GM21717 (cell line): ENCODE measurements around the gene KCNK18.
"Not testable (repeated sequence)": the region's sequence is repeated elsewhere in the genome, so short reads cannot be mapped to it uniquely, and the experiment has no call there.

ENCODE experiments used
- ATAC-seq: cut with Tn5 transposase; IDR thresholded peaks from one replicate; pipeline ENCODE4 v1.9.1; 2021; ENCODE audit warnings: mild to moderate bottlenecking, moderate library complexity; ENCODE audit not compliant: unreplicated experiment

KCNK18 gene

DNA sequence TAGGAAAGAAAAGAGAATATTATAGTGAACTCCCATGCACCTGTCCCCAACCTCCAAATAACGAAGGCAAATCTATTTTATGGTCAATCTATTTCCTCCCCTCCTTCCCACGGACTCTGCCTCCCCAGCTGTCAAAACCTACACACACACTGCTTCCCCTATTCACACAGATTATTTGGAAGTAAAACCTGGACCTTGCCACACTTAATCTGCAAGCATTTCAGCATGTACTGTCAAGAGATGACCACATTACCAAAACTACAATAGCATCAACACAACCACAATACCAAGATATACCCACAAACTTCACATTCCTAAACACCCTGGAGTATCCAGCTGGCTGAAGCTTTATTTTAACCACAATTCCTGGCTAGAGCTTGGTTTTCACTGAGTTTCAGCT, 27.8 kb upstream of the KCNK18 start:
- no peak for ATAC-seq

DNA sequence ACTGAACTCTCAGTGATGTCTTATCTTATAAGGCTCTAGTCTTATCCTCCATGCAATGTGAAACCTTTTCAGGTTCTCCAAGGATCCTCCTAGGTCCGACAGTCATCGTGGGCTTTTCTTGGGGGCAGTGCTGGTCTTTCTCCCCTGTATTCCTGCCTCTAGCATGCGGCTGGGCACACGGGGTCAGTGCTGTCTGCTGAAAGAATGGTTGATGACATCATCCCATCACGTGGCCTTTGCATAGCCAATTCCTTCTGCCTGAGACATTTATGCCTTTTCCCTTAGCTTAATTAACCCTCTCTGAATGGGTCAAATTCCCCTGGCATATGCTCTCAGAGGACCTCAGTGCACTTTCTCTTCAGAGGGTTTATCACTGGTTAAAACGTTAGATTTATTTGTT, 27.0 kb upstream of the KCNK18 start:
- no peak for ATAC-seq

DNA sequence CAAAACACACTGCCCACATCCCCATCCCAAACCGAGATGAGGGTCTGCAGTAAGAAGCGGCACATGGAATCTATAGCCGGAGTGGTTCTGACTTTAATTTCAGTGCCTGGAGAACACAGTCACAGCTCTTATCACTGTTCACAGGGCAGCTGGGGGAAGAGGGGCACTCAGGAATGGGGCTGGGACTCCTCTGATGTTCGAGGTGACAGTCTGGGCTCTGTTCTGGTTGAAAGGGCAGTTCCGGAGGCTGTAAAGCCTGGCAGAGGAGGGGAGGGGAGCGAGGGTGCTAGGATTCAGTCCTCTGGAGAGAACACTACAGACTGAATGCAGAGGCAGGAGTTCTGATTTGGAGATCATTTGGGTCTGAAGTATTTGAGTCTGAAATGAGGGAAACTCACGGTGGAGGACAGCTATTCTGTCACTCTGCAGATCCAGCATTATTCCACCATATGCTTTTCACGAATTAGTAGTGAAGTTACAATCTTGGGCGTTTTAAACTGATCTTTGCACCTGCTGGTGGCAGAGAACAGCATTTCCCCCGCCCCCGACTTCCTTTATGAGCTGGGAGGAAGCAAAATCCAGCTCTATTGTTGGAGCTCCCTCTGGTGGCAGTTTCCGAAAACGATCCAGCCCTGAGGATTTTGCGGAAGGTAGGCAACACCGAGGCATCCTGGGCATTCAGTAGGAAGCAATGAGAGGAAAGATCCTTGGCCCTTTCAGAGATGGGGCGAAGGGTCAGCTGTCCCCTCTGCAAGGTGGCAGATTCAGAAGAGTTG, 22.7 kb upstream of the KCNK18 start:
- ATAC-seq = peak; percentile 91

DNA sequence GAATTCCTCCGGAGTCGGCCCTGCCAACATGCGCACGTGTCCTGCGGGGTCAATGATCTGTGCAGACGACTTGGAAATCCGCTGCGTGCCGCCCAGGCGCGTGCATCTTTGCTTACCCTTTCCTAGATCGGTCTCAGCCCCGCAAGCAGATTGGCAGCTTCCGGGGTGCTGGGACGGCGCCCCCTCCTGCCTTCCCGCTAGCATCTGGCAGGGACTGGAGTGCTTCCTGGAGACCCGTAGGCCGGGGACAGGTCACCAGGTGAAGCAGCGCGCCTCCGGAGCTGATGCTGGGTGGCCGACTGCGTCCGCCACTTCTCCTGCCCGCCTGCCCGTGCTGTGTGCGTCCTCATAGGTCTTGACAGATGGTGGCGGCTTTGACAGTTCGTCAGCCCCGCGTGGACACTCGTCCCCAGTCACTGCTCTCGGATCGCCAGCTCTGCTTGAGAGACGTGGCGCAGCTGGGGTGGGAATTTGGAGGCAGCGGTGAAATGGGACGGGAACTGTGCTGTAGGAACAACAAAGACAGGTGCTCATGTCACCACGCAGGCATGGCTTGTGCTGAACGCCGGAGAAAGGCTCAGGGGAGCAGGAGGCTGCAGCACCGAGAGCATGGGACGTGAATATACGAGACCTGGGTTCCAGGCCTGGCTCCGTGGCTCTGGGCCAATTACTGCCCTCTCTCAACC, 21.9 kb upstream of the KCNK18 start:
- peak; percentile 40 for ATAC-seq

DNA sequence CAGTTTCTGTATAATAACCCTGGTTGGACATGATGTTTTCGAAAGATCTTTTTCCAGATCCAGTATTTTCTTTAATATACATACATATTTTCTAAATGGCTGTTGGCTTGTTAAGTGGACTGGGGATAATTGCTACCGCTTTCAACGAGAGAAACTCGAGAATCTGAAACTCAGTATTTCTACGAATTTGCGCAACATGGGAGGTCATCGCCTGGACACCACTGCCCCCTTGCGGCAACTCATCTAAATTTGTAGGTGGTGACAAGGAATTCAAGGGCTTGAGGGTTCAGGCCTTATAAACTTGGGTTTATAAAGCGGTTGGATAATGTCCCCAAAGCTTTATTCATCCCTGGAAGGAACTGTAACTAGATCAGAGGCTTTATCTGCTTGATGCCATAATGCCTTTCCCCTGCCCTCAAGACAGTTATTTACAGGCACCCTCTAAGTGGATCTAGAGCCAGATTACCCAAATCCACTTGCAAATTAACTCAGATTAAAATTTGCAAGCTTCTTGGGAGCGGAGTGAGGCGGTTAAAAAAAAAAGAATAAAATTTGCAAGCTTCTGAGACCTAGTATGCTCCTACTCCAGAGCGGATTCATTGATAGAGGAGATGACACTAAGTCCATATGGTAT, 21.3 kb upstream of the KCNK18 start:
- ATAC-seq = peak; percentile 51

DNA sequence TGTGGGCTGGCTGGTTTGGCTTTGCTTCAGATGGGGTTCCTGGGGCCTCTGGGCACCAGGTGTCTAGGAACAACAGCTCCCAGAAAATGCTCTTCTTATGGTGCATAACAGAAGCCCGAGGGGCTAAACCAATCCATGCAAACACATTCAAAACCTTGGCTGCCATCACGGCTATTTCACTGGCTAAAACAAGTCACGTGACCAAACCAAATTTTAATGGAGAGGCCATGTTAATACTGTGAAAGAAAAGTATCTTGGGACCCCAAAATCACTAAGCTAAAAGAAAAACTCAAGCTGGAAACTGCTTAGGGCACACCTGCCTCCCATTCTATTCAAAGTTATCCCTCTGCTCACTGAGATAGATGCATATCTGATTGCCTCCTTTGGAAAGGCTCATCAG, 19.1 kb upstream of the KCNK18 start:
- no peak for ATAC-seq

DNA sequence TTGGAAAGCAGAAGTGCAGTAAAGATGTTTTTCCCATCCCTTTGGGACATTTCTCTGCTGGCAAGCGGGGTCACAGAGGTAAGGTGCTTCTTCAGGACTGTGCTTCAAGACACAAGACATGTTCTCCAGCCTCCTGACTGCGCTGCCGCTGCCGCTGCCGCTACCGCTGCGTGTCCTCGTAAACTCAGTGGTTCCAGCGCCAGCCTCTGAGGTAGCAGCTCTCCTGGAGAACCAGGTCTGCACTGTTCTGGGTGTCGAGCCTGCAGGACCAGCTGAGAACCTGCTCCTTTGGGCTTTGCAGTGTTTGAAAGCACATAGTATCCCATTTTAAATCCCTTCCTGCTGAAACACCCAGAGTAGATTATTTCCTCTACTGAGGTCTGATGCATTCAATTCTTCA, 13.0 kb upstream of the KCNK18 start:
- no peak for ATAC-seq

DNA sequence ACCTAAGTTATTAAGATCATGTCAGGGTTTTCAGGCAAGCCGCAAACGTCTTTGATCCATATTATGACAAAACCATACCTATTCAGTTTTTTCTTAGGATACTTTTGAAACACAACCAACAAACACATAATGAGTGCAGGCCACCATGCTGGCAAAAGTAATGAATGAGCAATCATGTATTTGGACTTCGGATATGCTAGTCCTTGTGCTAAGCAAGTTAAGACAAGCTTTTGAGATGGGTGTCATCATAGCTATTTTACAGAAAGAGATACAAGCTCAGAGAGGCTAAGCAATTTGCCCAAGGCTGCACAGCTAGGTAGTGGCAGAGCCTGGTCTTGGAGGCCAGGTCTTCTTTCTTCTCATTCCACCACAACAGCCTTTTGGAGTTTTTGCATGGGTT, 12.5 kb upstream of the KCNK18 start:
- ATAC-seq = no peak

DNA sequence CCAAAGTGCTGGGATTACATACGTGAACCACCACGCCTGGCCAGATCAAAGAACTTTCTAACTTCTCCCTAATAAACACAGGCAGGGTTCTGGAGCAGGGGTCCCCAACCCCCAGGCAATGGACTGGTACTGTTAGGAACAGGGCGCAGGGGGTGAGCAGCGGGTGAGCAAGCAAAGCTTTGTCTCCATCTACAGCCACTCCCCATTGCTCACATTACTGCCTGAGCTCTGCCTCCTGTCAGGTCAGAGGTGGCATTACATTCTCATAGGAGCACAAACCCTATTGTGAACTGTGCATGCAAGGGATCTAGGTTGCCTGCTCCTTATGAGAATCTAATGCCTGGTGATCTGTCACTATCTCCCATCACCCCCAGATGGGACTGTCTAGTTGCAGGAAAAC, 11.5 kb upstream of the KCNK18 start:
- not testable (repeated sequence) for ATAC-seq

DNA sequence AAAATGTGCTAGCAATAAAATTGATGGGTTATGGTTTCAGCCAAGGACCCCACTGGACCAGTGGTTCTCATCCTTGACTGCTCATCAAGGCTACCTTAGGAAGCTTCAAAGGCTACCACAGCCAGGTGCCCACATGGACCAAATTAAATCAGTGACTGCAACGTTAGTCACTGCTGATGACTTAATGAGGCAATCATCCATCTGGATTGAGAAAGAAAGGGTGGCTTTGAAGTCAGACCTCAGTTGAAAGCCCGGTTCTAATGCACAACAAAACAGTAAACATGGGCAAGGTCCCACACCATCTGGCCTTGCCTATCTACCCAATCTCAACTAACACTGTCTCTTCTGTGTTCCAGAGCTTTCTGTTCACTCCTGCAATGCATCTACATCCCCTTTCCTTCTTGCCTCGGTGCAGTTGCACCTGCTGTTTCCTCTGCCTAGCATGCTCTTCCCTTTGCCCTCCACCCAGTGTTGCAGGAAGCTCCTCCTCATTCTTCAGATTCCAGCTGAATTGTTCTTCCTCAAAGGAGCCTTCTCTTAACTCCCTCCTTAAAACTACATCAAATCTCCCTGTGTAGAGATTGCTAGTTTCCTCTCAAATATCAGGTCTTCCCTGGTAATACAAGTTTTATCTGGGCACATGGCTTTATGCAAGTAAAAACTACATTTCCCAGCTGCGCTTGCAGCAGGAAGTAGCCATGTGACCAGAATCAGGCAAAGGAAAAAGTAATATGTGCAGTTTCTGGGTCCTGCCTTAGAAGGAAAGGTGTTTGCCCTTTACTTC, 10.3 kb upstream of the KCNK18 start:
- no peak for ATAC-seq

DNA sequence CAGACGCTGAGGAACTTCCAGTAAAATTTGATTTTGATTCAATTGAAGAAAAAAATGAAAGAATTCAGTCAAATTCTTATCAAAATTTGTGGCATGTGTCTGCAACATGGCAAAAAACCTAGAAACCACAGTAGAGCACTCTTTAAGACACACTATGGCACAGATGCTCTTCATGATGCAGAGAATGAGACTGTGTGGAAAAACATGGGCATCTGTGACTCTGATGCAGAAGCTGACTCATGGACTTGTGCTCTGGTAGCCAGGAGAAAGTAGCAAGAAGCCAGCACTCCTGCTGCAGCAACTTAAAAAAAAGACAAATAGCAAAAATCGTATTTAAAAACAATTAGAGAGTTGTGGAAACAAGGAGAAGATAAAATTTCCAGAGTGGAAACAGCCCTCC, 8.9 kb upstream of the KCNK18 start:
- ATAC-seq = no peak

DNA sequence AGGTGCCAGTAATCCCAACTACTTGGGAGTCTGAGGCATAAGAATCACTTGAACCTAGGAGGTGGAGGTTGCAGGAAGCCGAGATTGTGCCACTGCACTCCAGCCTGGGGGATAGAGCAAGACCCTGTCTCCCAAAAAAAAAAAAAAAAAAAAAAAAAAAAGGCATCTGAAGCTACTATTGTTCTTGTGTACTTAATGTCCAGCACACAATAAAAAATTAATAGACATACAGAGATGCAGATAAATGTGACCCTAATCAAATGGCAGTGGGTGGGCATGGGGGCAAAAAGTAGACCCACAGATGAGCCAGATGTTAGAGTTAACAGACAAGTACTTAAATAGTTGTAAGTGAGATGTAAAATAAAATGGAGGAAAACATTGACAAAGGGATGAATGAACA, 7.7 kb upstream of the KCNK18 start:
- ATAC-seq = no peak

DNA sequence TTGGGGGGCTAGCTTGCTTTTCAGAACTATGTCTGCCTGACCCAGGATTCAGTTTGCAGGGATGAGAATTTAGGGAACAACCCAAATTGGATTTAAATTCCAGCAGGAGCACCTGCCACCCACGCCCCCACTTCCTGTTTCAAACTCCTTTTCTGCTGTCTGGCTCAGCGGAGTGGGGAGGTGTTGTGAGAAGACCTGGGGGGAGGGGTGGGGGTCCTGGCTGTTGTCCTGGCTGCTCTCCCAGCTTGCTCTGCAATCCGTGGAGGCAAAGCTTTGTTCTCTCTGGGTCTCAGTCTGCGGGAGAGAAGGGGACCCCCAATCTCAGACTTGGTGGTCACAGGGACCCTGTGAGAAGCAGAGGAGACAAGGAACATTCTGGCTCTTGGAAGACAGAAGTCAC, 799 bp downstream of the KCNK18 start:
- ATAC-seq = no peak

DNA sequence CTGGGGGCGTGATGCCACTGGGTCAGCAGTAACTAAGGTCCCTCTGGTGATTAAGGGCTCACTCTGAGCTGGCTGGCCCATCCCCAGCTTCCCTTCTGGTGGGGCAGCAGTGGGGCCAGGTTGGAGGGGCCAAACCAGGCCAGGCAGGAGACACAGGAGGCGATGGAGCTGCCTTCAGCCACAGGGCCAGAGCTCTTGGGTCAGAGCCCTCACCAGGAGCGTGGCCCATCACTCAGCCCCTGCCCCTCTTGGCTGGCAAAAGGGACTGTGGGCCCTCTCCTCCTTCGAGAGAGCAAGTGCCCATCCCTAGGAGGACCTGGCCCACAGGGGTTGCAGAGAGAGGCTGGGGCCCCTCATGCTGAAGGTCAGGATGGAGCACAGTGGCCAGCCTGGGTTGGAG, 4.5 kb downstream of the KCNK18 start:
- ATAC-seq = no peak

DNA sequence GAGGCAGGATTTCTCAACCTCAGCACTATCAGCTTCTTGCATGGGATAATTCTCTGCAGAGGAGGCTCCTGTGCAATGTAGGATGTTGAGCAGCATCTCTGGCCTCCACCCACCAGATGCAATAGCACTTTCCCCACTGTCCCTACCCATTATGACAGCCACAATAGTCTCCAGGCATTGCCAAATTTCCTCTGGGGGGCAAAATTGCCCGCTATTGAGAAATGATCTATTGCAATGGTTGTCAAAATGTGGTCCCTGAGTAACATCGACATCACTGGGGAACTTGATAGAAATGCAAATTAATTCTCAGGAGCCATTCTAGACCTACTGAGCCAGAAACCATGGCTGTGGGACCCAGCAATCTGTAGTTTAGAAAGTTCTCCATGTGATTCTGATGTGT, 7.0 kb downstream of the KCNK18 start:
- no peak for ATAC-seq

DNA sequence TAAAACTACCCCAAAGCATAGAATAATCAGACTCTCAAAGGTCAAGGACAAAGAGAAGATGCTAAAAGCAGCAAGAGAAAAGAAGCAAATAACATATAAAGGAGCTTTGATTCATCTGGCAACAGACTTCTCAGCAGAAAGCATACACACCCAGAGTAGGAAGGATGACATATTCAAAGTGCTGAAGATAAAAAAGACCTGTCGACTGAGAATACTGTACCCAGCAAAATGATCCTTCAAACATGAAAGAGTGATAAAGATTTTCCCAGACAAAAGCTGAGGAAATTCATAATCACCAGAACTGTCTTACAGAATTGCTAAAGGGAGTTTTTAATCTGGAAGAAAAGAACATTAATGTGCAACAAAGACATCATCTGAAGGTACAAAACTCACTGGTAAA, 14.9 kb downstream of the KCNK18 start:
- no peak for ATAC-seq

DNA sequence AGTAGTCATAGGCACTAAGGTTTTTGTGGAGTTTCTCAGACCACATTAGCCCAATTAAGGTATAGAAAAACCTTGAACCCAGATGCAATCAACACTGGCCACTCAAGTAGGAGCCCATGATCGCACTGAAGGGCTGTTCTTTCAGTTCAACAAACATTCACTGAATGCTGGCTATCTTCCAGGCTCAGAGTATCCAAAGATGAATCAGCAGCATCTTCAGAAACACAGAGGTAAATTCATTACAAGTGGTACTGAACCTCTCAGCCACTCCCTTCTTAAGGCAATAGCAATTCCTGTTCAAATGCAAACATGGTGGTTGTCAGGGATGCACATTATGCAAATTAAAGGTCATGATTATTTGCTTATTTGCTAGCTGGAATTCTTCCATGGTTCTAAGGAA, 17.1 kb downstream of the KCNK18 start:
- ATAC-seq = no peak

DNA sequence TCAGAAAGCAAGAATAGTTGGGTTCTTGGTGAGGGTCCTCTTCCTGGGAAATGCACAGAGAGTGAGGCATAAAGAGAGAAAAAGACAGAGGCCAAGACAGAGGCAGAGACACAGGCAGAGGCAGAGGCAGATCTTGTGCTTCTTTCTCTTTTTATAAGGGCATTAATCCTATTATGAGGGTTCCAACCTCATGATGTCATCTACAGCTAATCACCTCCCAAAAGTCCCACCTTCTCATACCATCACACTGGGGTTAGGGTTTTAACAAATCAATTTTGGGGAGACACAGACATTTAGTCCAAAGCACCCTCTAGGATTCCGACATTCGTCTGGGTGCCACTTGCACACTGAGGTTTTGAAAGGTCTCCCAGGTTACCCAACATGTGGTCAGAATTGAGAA, 17.8 kb downstream of the KCNK18 start:
- ATAC-seq = no peak

DNA sequence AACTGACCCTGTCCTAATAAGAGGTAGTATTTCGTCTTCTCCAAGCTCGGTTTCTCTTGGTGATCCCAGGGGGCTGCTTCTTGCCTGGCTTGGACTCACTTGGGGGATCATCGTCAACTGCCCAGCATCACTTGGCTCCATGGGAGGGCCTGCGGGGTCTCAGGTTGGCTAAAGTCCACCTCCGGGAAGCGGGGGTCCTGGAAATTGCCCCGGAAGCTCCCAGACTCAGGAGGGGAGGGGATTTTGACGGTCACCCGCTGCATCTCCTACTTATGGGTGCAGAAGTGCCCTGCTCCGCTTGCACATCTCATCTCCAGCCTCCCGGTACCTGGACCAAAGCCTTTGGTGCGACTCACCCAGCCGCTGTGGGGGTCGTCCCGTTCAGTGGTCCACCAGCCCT, 18.7 kb downstream of the KCNK18 start:
- no peak for ATAC-seq

DNA sequence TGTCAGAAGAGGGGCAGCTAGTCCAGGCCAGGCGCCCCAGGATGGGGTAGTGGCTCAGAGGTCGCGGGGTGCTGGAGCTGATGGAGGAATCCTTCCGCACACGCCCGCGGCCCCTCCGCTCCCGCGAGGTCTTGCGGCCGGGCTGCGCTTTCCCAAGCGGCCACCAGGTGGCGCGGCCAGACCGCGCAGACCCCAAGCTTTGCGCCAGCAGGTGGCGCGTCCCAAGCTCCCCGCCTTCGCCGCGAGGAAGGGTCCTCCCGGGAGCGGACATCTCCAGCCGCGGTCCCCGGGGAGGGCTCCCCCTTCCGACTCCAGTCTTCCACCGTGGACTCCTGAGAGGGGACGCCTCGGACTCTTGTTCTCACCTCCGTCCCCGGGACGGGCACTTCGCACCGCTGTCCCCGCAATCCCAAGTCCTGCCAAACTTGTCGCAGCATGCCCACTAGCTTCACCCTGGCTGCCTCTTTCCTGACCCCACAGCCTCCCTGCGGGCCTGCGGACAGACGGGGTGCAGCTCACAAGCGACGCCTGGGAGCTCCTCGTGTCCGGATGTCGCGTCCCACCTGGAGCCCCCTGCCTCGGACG, 19.4 kb downstream of the KCNK18 start:
- ATAC-seq = peak; percentile 81

DNA sequence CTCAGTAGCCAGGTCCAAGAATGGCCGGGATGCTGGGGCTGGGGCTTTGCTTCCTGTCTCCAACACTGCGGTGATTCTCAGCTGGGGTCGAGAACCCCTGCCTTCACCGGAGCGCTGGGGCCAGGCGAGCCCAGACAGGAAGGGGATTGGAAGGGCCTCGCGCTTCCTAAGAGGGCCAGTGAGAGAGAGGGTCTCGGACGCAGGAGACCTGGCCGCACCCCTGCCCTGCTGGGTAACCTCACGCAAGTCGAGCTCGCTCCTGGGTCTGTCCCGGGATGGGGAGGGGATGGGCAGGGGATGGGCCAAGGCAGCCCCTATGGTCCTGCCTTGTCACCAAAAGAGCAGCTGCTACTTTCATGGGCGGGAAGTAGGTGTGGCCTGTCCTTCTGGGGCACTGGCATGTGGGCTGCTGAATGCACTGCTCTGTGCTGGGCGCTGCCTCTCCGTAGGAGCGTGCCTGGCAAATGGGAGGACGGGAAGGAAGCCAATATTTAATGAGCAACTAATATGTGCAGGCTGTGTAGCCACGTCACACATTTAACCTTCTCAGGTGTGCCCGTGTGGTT, 20.0 kb downstream of the KCNK18 start:
- ATAC-seq = peak; percentile 55
